ENCODE data around the gene SIVA1.

SIVA1 gene

GRCh38 chr14:104752735-104753527 lies at the start of gene SIVA1:
TSS of gene SIVA1 (plus strand) at chr14:104753147. CDS start at chr14:104753202, 55 bp downstream.
- peak; percentile 100 for DNase-seq
- H3K9me3 ChIP-seq (ENCODE audit: insufficient read depth, low read length, severe bottlenecking) = no peaks in the 10 kb centered on the region
- H3K4me3 ChIP-seq (ENCODE audit: low read depth in 1 of 2, low read length in 2 of 2) = peak within 1 kb of the TSS; percentile 69 to 89
- H4K20me1 ChIP-seq (ENCODE audit: insufficient read depth, low read length) = peaks cover 46% of the 10 kb centered on the region
- H3K27ac ChIP-seq (ENCODE audit: low read length) = peak within 1 kb of the TSS; percentile 99
- H2AFZ ChIP-seq (ENCODE audit: low read depth, low read length) = peak within 1 kb of the TSS; percentile 82
- peak; percentile 90 for ATAC-seq (ENCODE audit: insufficient read depth, low read depth)
- peaks cover 39% of the 10 kb centered on the region for H3K36me3 ChIP-seq (ENCODE audit: insufficient read depth, low read length)
- H3K4me2 ChIP-seq (ENCODE audit: insufficient read depth, low read length) = peak within 1 kb of the TSS; percentile 86
- no peaks in the 10 kb centered on the region for H3K27me3 ChIP-seq (ENCODE audit: insufficient read depth, low read length, poor library complexity)
- H3K9ac ChIP-seq (ENCODE audit: low read depth, low read length) = peak within 1 kb of the TSS; percentile 82
- peaks cover 53% of the 10 kb centered on the region for H3K4me1 ChIP-seq (ENCODE audit: insufficient read depth, low read length)
- TF ChIP-seq CTCF (IDR thresholded peaks at IDR 0.05; ENCODE audit: borderline replicate concordance, extremely low read depth, low read length, poor library complexity, severe bottlenecking) = no peak
- H3K79me2 ChIP-seq (ENCODE audit: insufficient read depth, low read length) = peaks cover 54% of the 10 kb centered on the region

DNA sequence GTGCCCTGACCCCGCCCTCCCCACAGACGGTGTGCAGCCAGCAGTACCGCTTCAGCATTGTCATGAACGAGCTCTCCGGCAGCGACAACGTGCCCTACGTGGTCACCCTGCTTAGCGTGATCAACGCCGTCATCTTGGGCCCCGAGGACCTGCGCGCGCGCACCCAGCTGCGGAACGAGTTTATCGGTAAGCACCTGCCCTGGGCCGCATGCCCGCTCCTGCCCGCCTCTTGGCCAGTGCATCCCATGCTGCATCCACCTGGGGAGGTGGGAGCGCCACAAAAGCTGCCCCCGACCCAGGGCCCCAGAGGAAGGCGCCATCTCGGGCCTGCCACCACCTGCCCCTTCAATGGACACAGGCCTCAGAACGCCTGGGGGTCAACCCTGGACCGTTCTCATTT lies 49.7 kb upstream of the SIVA1 start:
- H4K20me1 ChIP-seq (ENCODE audit: insufficient read depth, low read length) = peaks cover 28% of the 10 kb centered on the region
- peaks cover 50% of the 10 kb centered on the region for H3K36me3 ChIP-seq (ENCODE audit: insufficient read depth, low read length)
- H2AFZ ChIP-seq (ENCODE audit: low read depth, low read length) = no peak overlapping the region
- no peak overlapping the region for H3K9ac ChIP-seq (ENCODE audit: low read depth, low read length)
- no peaks in the 10 kb centered on the region for H3K9me3 ChIP-seq (ENCODE audit: insufficient read depth, low read length, severe bottlenecking)
- H3K4me2 ChIP-seq (ENCODE audit: insufficient read depth, low read length) = no peak overlapping the region
- ATAC-seq (ENCODE audit: insufficient read depth, low read depth) (no peak), DNase-seq (no peak)
- H3K27me3 ChIP-seq (ENCODE audit: insufficient read depth, low read length, poor library complexity) = no peaks in the 10 kb centered on the region
- TF ChIP-seq EZH2 (IDR thresholded peaks at IDR 0.05; ENCODE audit: borderline replicate concordance, low read depth, low read length, severe bottlenecking) = no peak
- no peak for TF ChIP-seq CTCF (IDR thresholded peaks at IDR 0.05; ENCODE audit: borderline replicate concordance, extremely low read depth, low read length, poor library complexity, severe bottlenecking)
- no peak overlapping the region for H3K27ac ChIP-seq (ENCODE audit: low read length)
- H3K79me2 ChIP-seq (ENCODE audit: insufficient read depth, low read length) = peaks cover 16% of the 10 kb centered on the region
- no peak overlapping the region for H3K4me3 ChIP-seq (ENCODE audit: low read depth in 1 of 2, low read length in 2 of 2)
- no peaks in the 10 kb centered on the region for H3K4me1 ChIP-seq (ENCODE audit: insufficient read depth, low read length)

GRCh38 chr14:104704252-104704651 lies 48.7 kb upstream of the SIVA1 start:
- no peaks in the 10 kb centered on the region for H3K4me1 ChIP-seq (ENCODE audit: insufficient read depth, low read length)
- H3K79me2 ChIP-seq (ENCODE audit: insufficient read depth, low read length) = peaks cover 9% of the 10 kb centered on the region; the same call in 1 of the 2 replicates
- no peak overlapping the region for H3K9ac ChIP-seq (ENCODE audit: low read depth, low read length)
- no peak overlapping the region for H3K4me2 ChIP-seq (ENCODE audit: insufficient read depth, low read length)
- H2AFZ ChIP-seq (ENCODE audit: low read depth, low read length) = no peak overlapping the region
- TF ChIP-seq EZH2 (IDR thresholded peaks at IDR 0.05; ENCODE audit: borderline replicate concordance, low read depth, low read length, severe bottlenecking) (no peak), CTCF (IDR thresholded peaks at IDR 0.05; ENCODE audit: borderline replicate concordance, extremely low read depth, low read length, poor library complexity, severe bottlenecking) (no peak)
- peaks cover 29% of the 10 kb centered on the region for H4K20me1 ChIP-seq (ENCODE audit: insufficient read depth, low read length)
- H3K36me3 ChIP-seq (ENCODE audit: insufficient read depth, low read length) = peaks cover 52% of the 10 kb centered on the region
- no peak for DNase-seq
- no peaks in the 10 kb centered on the region for H3K27me3 ChIP-seq (ENCODE audit: insufficient read depth, low read length, poor library complexity)
- no peak for ATAC-seq (ENCODE audit: insufficient read depth, low read depth)
- no peaks in the 10 kb centered on the region for H3K9me3 ChIP-seq (ENCODE audit: insufficient read depth, low read length, severe bottlenecking)
- H3K4me3 ChIP-seq (ENCODE audit: low read depth in 1 of 2, low read length in 2 of 2) = no peak overlapping the region
- H3K27ac ChIP-seq (ENCODE audit: low read length) = no peak overlapping the region

All from DND-41 (cell line).